Astrocyte of the hippocampus (primary cell): ENCODE results near the gene PNN.
A peak's percentile ranks its signal among the peaks of the same experiment; 100 is the strongest.
"Not testable (repeated sequence)": the region's sequence is repeated elsewhere in the genome, so short reads cannot be mapped to it uniquely, and the experiment has no call there.

Experiments
- DNase-seq: peaks from one replicate; pipeline ENCODE4 v3.0.0; 2011; ENCODE audit warnings: low read depth, low spot score

Gene PNN

DNA sequence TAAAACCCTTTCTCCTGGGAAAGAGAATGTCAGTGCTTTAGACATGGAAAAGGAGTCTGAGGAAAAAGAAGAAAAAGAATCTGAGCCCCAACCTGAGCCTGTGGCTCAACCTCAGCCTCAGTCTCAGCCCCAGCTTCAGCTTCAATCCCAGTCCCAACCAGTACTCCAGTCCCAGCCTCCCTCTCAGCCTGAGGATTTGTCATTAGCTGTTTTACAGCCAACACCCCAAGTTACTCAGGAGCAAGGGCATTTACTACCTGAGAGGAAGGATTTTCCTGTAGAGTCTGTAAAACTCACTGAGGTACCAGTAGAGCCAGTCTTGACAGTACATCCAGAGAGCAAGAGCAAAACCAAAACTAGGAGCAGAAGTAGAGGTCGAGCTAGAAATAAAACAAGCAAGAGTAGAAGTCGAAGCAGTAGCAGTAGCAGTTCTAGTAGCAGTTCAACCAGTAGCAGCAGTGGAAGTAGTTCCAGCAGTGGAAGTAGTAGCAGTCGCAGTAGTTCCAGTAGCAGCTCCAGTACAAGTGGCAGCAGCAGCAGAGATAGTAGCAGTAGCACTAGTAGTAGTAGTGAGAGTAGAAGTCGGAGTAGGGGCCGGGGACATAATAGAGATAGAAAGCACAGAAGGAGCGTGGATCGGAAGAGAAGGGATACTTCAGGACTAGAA, 6.1 kb downstream of the PNN start:
- DNase-seq, result no peak

GRCh38 chr14:39181693-39182047, 6.6 kb downstream of the PNN start:
- no peak for DNase-seq

DNA sequence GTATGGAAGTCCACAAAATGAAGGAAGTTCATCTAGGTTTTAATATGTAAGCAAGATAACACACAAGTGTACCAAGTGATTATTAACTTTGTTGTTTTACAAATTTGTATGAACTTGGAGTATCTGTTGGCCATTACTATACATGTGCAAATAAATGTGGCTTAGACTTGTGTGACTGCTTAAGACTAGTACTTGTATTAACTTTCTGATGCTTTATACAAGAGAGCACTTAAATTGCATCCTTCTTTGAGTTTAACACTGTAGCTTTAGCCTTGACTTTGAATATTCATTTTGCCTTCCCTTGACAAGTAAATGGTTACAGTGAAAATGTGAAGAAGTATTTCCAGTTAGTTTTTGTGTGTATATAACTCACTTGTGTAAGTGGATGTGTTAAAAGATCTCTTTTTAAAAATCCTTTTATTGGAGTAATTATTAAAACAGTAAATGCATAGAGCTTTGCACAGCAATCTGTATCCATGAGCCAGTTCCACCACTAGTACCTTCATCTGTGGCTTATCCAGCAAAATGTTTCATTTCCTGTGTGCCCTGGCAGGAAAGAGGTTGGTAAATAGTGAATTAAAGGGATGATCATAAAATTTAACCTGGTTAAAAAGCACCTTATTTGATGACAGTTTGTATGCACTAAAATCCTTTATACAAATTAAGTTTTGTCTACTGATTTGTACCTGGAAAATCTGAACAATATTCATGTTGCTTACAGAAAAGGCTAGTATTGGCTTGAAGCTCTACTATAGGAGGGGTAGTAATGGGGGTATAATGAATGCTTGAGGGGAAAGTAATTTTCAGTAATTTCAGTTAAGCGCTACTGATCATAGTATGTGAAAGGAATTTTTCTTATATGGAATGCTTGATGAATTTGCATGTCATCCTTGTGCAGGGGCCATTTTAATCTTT, 8.0 kb downstream of the PNN start:
- no peak for DNase-seq

DNA sequence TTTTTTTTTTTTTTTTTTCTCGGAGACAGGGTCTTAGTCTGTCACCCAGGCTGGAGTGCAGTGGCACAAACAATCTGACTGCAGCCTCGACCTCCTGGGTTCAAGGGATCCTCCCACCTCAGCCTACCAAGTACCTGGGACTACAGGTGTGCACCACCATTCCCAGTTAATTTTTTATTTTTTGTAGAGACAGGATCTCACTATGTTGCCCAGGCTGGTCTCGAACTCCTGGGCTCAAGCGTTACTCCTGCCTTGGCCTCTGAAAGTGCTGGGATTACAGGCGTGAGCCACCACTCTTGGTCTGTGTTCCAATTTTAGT, 8.6 kb downstream of the PNN start:
- not testable (repeated sequence) for DNase-seq

GRCh38 chr14:39184628-39185255, 9.7 kb downstream of the PNN start:
- DNase-seq, result no peak

DNA sequence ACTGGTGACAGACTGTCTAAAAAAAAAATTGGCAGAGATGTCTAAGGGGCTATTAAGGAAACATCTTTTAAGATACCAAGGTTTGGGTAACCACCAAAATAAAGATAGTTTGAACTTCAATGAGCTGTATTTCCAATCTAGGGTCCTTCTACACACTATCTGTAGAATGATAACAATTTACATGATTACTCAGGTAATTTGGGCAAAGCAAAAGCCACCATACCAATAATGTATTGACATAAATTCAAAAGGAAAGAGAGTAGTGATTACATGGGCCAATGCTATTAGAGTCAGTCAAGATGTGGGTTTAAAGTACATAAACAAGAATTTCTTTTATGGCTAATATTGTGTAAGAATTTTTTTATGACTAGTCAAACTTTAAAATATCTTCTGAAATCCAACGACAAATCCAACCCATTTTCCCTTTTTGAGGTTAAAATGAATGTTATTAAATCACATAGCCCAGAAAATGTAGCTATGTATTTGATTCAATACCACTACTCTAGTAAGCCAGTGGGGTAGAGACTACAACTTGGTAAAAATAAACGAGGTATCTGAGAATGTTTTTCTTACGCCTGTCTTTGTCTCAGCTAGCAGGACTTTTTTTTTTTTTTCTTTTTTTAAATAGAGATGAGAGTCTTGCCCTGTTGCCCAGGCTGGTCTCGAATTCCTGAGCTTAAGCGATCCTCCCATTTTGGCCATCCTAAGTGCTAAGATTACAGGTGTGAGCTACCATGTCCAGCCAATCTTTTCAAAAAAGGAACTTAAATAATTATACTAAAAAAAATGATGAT, 10.4 kb downstream of the PNN start:
- DNase-seq, result no peak

DNA sequence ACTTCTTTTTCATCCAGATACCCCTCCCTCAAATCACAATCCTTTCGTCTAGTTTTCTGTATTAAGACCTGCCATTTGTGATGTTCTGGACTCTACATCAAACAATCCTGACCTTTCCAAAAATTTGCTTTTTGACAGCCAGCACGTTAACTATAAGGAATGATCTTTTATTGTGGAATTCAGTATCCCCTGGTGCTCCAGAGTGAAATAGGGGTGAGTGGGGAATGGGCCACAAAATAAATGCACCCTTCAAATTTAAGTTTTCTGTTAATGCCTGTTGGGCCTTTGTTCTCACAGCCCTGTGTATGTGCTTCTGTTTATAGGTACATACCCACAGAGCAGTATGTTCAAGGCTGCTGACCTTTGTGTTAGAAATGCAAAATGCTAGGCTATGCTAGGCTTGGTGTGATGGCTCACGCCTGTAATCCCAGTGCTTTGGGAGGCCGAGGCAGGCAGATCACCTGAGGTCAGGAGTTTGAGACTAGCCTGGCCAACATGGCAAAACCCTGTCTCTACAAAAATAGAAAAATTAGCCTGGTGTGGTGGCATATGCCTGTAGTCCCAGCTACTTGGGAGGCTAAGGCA, 12.0 kb downstream of the PNN start:
- no peak for DNase-seq

DNA sequence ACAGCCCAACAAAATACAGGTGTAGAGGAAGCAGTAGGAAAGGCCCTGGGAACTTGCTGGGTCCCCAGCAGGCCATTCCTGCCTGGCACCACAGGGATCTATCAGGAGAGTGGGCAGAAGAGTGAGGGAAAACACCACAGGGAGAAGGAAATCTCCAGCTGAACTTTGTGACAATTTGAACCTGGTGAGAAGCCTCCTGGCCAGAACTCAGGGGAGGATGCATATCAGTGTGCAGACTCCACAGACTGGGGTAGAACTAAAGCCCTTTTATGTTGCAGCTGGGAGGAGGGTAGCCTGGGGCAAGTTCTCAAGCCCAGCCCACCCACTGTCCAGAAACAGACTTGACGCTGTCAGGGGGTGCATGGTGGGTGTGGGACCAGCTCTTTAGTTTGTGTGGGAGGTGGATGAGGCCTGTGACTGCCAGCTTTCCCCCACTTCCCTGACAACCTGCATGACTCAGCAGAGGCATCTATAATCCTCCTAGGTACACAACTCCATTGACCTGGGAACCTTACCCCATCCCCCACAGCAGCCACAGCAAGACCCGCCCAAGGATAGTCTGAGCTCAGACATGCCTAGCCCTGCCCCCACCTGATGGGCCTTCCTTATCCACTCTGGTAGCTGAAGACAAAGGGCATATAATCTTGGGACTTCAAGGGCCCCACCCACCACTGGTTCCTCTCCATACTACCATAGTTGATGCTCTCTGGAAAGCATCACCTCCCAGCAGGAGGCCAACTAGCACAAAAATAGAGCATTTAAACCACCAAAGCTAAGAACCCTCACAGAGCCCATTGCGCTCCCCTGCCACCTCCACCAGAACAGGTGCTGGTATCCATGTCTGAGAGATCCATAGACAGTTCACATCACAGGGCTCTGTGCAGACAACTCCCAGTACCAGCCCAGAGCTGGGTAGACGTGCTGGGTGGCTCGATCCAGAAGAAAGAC, 28.9 kb downstream of the PNN start:
- no peak for DNase-seq

- DNase-seq, result not testable (repeated sequence)
Measured at GRCh38 chr14:39207430-39207829, 32.4 kb downstream of the PNN start.

- no peak for DNase-seq
Measured at GRCh38 chr14:39211109-39211741, 36.2 kb downstream of the PNN start.

DNA sequence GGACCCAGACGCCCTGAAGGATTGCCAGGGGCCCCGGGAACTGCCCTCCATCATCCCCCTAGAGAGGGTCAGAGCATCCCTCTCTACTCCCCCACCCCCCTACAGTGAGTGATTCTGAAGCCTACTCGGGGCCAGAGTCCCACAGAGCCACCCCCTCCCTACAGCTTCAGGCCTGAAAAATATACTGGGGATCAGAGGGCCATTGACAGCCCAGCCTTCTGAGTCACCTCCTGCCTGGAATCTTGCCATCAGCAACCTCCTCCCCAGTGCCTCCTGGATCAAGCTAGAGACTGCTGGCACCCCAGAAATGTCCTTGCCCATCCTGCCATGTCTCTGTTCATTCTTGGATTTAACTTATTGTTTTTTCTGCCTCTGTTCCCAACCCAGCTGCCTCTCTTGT, 37.0 kb downstream of the PNN start:
- DNase-seq, result no peak

DNA sequence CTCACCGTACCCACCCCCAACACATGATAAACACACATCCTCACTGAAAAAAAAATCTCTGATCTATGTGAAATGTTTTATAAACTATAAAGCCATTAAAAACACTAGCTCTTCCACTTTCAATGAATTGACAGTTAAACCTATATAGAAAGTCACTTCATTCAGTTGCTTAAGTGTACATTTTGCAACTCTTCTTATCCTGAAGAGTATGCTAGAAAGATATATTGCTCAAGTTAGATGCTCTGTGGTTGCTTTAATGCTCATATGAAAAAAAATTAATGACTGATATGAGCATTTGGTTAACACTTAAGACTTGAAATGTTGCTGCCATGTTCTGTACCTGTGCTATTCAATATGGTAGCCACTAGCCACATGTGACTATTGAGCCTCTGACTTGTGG, 37.6 kb downstream of the PNN start:
- DNase-seq, result no peak

DNA sequence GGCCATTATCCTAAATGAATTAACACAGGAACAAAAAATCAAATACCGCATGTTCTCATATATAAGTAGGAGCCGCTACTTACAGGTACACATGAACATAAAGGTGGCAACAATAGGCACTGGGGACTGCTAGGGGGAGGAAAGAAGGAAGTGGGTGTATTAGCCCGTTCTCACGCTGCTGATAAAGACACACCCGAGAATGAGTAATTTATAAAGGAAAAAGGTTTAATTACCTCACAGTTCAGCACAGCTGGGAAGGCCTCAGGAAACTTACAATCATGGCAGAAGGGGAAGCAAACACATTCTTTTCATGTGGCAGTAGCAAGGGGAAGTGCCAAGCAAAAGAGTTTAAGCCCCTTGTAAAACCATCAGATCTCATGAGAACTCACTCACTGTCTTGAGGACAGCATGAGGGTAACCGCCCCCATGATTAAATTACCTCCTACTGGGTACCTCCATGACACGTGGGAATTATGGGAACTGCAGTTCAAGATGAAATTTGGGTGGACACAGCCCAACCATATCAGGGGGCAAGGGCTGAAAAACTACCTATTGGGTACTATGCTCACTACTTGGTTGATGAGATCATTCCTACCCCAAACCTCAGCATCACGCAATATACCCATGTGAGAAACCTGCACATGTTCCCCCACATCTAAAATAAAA, 42.3 kb downstream of the PNN start:
- DNase-seq, result no peak

DNA sequence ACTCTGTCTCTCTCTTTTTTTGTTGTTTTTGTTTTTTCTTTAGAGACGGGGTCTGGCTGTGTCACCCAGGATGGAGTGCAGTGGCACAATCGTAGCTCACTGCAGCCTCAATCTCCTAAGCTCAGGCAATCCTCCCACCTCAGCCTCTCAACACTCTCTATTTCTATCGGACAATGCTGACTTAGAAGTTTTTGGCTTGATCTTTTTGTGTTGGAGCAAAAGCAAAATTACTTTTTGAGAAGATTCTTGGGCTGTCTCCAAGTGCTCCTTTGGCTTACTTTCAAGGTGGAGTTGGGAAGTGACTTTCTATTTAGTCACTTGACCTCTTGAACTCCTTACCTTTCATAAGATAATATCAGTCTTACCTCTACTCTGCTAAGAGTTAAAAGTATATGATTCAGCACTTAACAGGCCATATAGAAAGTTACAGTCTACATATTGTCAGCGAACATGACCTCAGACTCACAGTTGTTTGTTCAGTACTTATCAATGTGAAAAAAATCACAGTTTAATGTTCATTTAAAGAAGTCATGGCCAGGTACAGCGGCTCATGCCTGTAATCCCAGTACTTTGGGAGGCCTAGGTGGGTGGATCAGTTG, 43.2 kb downstream of the PNN start:
- DNase-seq, result peak; percentile 43

GRCh38 chr14:39219075-39219499, 44.0 kb downstream of the PNN start:
- DNase-seq, result peak; percentile 66

- not testable (repeated sequence) for DNase-seq
Measured at GRCh38 chr14:39220473-39220872, 45.4 kb downstream of the PNN start.

DNA sequence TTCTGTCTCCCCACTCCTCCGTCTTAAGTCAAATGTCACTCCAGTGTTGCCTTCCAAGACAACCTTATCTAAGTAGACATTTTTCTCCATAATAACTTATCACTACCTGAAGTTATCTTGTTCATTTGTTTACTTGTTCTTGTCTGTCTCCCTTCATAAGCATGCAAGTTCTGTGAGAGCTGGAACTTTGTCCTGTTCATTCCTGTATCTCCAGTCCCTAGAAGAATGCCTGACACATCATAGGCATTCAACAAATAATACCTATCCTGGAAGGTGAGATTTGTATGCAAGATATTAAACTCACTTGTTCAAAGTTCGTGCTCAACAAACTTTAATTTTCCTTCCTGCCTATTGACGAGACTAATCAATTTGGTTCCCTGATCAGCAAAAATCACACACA, 53.0 kb downstream of the PNN start:
- no peak for DNase-seq

GRCh38 chr14:39228509-39229221, 53.6 kb downstream of the PNN start:
- no peak for DNase-seq

- no peak for DNase-seq
Measured at GRCh38 chr14:39229222-39229543, 54.1 kb downstream of the PNN start.
